HEK293 (cell line): ENCODE results near the gene TNP2.
A peak's percentile ranks its signal among the peaks of the same experiment; 100 is the strongest.

ENCODE experiments used
- CTCF ChIA-PET: fragments of 350-600 bp; formaldehyde crosslinking; extraction: SDS; loops from one replicate; lab custom pipeline; 2021; ENCODE audit warnings: antibody characterized with exemption; lab: Yijun Ruan, JAX
- POLR2A ChIA-PET: fragments of 300-600 bp; formaldehyde crosslinking; extraction: SDS; loops from one replicate; lab custom pipeline; 2020; ENCODE audit warnings: antibody characterized with exemption, inconsistent platforms; lab: Yijun Ruan, JAX
- H3K27ac ChIP-seq: fragments of 200-500 bp; sonication (Bioruptor generic); 2 replicates; pipeline ENCODE4 v1.5.1; 2014; ENCODE audit warnings: low read depth, low read length, control low read depth, inconsistent platforms; ENCODE audit errors: extremely low read depth
- H3K36me3 ChIP-seq, 2 experiments: fragments of 200-500 bp in 1 of 2; sonication (Bioruptor generic) in 1 of 2; 1 replicate in 1 of 2; 2 replicates in 1 of 2; pipeline ENCODE4 v1.5.1; 2014 to 2017; ENCODE audit warnings: inconsistent platforms in 2 of 2, low read length in 2 of 2; ENCODE audit not compliant: control insufficient read depth in 2 of 2, insufficient read depth in 1 of 2
- H3K4me1 ChIP-seq: fragments of 200-500 bp; sonication (Bioruptor generic); 2 replicates; pipeline ENCODE4 v1.5.1; 2014; ENCODE audit warnings: mild to moderate bottlenecking, low read length, inconsistent platforms; ENCODE audit not compliant: control insufficient read depth, insufficient read depth
- H3K4me3 ChIP-seq: 2 replicates; pipeline ENCODE4 v1.5.1; 2011; ENCODE audit warnings: low read depth, mild to moderate bottlenecking, control low read depth, low read length, moderate library complexity
- H3K9me3 ChIP-seq: fragments of 200-500 bp; sonication (Bioruptor generic); 2 replicates; pipeline ENCODE4 v1.5.1; 2014; ENCODE audit warnings: low read depth, low read length, inconsistent platforms; ENCODE audit not compliant: control insufficient read depth, insufficient read depth
- BCL11A ChIP-seq: fragments of 450-650 bp; formaldehyde crosslinking; IDR thresholded peaks from 2 replicates; pipeline ENCODE4 v1.5.1; 2016; ENCODE audit warnings: low read depth, missing biosample characterization, missing genetic modification characterization
- GFI1B ChIP-seq: fragments of 450-650 bp; formaldehyde crosslinking; IDR thresholded peaks from 2 replicates; pipeline ENCODE4 v1.5.1; 2016; ENCODE audit warnings: missing biosample characterization, missing genetic modification characterization
- KLF10 ChIP-seq: fragments of 450-650 bp; IDR thresholded peaks from 2 replicates; pipeline ENCODE4 v1.5.1; 2018; ENCODE audit warnings: missing biosample characterization, mild to moderate bottlenecking, missing genetic modification characterization
- MYNN ChIP-seq: fragments of 450-650 bp; formaldehyde crosslinking; IDR thresholded peaks from 2 replicates; pipeline ENCODE4 v1.5.1; 2016; ENCODE audit warnings: missing biosample characterization, missing genetic modification characterization, borderline replicate concordance
- OSR2 ChIP-seq: fragments of 450-650 bp; formaldehyde crosslinking; IDR thresholded peaks from 2 replicates; pipeline ENCODE4 v1.5.1; 2016; ENCODE audit warnings: missing biosample characterization, missing genetic modification characterization
- PRDM10 ChIP-seq: fragments of 450-650 bp; formaldehyde crosslinking; IDR thresholded peaks from 2 replicates; pipeline ENCODE4 v1.5.1; 2016; ENCODE audit warnings: missing biosample characterization, missing genetic modification characterization
- ZBTB11 ChIP-seq: fragments of 450-650 bp; formaldehyde crosslinking; conservative IDR thresholded peaks from 2 replicates; pipeline ENCODE4 v1.5.1; 2016; ENCODE audit warnings: low read depth, missing biosample characterization, missing genetic modification characterization
- ZFP3 ChIP-seq: fragments of 450-650 bp; formaldehyde crosslinking; IDR thresholded peaks from 2 replicates; pipeline ENCODE4 v1.5.1; 2016; ENCODE audit warnings: low read depth, missing biosample characterization, missing genetic modification characterization
- ZNF133 ChIP-seq: fragments of 450-650 bp; formaldehyde crosslinking; IDR thresholded peaks from 2 replicates; pipeline ENCODE4 v1.5.1; 2016; ENCODE audit warnings: missing biosample characterization, missing genetic modification characterization
- ZNF169 ChIP-seq: fragments of 450-650 bp; formaldehyde crosslinking; IDR thresholded peaks from 2 replicates; pipeline ENCODE4 v1.5.1; 2016; ENCODE audit warnings: missing biosample characterization, missing genetic modification characterization
- ZNF211 ChIP-seq: fragments of 450-650 bp; formaldehyde crosslinking; IDR thresholded peaks from 2 replicates; pipeline ENCODE4 v1.5.1; 2016; ENCODE audit warnings: low read depth, missing biosample characterization, missing genetic modification characterization
- ZNF266 ChIP-seq: fragments of 450-650 bp; formaldehyde crosslinking; IDR thresholded peaks from 2 replicates; pipeline ENCODE4 v1.5.1; 2016; ENCODE audit warnings: missing biosample characterization, missing genetic modification characterization, low read depth
- ZNF37A ChIP-seq: fragments of 450-650 bp; IDR thresholded peaks from 2 replicates; pipeline ENCODE4 v1.5.1; 2018; ENCODE audit warnings: missing biosample characterization, missing genetic modification characterization
- ZNF664 ChIP-seq: fragments of 450-650 bp; formaldehyde crosslinking; IDR thresholded peaks from 2 replicates; pipeline ENCODE4 v1.5.1; 2016; ENCODE audit warnings: missing biosample characterization, missing genetic modification characterization
- ZSCAN23 ChIP-seq: fragments of 450-650 bp; formaldehyde crosslinking; IDR thresholded peaks from 2 replicates; pipeline ENCODE4 v1.5.1; 2016; ENCODE audit warnings: missing biosample characterization, missing genetic modification characterization
- ZXDB ChIP-seq: fragments of 450-650 bp; formaldehyde crosslinking; IDR thresholded peaks from 2 replicates; pipeline ENCODE4 v1.5.1; 2016; ENCODE audit warnings: missing biosample characterization, missing genetic modification characterization
- TF ChIP-seq, protein P1 (sequence below): fragments of 450-650 bp; formaldehyde crosslinking; IDR thresholded peaks from 2 replicates; pipeline ENCODE4; 2016; ENCODE audit warnings: missing biosample characterization, missing genetic modification characterization
- TF ChIP-seq, protein P2 (sequence below): fragments of 450-650 bp; formaldehyde crosslinking; IDR thresholded peaks from 2 replicates; pipeline ENCODE4 v1.5.1; 2016; ENCODE audit warnings: missing biosample characterization, missing genetic modification characterization
- TF ChIP-seq, protein P3 (sequence below): fragments of 450-650 bp; formaldehyde crosslinking; optimal IDR thresholded peaks from 2 replicates; pipeline ENCODE3; 2016; ENCODE audit warnings: missing biosample characterization, mild to moderate bottlenecking, missing genetic modification characterization

TNP2 gene

DNA sequence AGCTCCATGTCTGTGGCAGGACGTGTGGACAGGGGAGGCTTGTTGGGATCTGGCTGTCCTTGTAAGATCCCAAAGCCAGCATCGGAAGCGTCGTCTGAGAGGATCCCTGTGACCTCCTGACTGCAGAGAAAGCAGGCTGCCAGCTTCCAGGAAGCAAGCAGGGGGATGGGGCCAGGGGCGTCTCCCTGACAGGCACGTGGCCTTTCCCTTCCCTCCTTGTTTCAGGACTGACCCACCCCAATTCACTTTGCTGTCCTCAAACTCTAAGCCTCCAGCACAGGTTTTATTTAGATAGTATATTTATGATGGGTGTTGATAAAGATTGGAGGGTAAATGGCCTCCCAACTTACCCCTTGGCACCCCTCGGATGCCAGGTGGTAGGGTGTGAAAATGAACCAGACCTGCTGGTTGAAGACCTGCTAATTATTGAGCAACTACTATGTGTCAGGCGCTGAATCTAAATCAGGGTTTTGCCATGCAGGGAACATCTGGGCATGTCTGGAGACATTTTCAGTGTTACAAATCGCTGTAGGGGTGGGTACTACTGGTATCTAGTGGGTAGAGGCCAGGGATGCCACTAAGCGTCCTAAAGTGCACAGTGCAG lies 37.7 kb downstream of the TNP2 start:
- TF ChIP-seq OSR2 (no peak), ZNF664 (tag by site-specific recombination) (peak; percentile 85)
- Histone ChIP-seq H3K9me3 (no peaks in the 10 kb centered on the region), H3K4me3 (no peak overlapping the region), H3K27ac (no peak overlapping the region), H3K36me3 (no peaks in the 10 kb centered on the region), H3K4me1 (no peaks in the 10 kb centered on the region)
- POLR2A ChIA-PET = no interaction called here
- CTCF ChIA-PET = interaction anchor here (0.7 to 0.9 kb wide), 2 partner anchors 12 to 256 kb away, joined by 3 to 4 read pairs; no protein-coding TSS in a partner anchor

GRCh38 chr16:11229906-11230305 lies 39.2 kb downstream of the TNP2 start:
- H3K36me3 ChIP-seq = no peaks in the 10 kb centered on the region
- POLR2A ChIA-PET = interaction anchor here (1.1 kb wide), 1 partner anchor 26 kb away, joined by 3 read pairs; no protein-coding TSS in a partner anchor
- TF ChIP-seq PRDM10 (tag by site-specific recombination) (no peak), ZNF169 (tag by site-specific recombination) (no peak), ZNF211 (tag by site-specific recombination) (no peak), BCL11A (no peak), ZXDB (no peak), MYNN (no peak), ZNF133 (tag by site-specific recombination) (no peak), GFI1B (tag by site-specific recombination) (no peak), ZSCAN23 (tag by site-specific recombination) (no peak)
- TF ChIP-seq, protein P1, sequence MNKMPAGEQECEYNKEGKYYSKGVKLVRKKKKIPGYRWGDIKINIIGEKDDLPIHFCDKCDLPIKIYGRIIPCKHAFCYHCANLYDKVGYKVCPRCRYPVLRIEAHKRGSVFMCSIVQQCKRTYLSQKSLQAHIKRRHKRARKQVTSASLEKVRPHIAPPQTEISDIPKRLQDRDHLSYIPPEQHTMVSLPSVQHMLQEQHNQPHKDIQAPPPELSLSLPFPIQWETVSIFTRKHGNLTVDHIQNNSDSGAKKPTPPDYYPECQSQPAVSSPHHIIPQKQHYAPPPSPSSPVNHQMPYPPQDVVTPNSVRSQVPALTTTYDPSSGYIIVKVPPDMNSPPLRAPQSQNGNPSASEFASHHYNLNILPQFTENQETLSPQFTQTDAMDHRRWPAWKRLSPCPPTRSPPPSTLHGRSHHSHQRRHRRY (tag by site-specific recombination) = no peak
- TF ChIP-seq, protein P2, sequence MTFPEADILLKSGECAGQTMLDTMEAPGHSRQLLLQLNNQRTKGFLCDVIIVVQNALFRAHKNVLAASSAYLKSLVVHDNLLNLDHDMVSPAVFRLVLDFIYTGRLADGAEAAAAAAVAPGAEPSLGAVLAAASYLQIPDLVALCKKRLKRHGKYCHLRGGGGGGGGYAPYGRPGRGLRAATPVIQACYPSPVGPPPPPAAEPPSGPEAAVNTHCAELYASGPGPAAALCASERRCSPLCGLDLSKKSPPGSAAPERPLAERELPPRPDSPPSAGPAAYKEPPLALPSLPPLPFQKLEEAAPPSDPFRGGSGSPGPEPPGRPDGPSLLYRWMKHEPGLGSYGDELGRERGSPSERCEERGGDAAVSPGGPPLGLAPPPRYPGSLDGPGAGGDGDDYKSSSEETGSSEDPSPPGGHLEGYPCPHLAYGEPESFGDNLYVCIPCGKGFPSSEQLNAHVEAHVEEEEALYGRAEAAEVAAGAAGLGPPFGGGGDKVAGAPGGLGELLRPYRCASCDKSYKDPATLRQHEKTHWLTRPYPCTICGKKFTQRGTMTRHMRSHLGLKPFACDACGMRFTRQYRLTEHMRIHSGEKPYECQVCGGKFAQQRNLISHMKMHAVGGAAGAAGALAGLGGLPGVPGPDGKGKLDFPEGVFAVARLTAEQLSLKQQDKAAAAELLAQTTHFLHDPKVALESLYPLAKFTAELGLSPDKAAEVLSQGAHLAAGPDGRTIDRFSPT (tag by site-specific recombination) = no peak
- no peak overlapping the region for H3K27ac ChIP-seq
- no peaks in the 10 kb centered on the region for H3K9me3 ChIP-seq
- CTCF ChIA-PET = interaction anchor here (0.6 kb wide), 1 partner anchor 52 kb away, joined by 3 read pairs; no protein-coding TSS in a partner anchor
- no peak overlapping the region for H3K4me3 ChIP-seq
- H3K4me1 ChIP-seq = no peaks in the 10 kb centered on the region

DNA sequence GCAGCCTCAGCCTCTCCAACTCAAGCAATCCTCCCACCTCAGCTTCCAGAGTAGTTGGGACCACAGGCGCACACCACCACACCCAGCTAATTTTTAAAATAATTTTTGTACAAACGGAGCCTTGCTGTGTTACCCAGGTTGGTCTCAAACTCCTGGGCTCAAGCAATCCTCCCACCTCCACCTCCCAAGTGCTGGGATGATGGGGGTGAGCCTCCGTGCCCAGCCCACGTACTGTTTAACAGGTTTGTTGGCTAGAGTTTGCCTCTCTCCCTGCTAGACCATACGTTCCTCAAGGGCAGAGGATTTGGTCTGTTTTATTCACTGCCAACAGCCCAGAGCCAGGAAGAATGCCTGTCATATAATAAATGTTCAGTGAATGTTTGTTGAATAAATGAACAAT lies 39.7 kb downstream of the TNP2 start:
- POLR2A ChIA-PET = interaction anchor here (1.1 kb wide), 1 partner anchor 26 kb away, joined by 3 read pairs; no protein-coding TSS in a partner anchor
- H3K27ac ChIP-seq = no peak overlapping the region
- H3K36me3 ChIP-seq = no peaks in the 10 kb centered on the region
- no peaks in the 10 kb centered on the region for H3K9me3 ChIP-seq
- H3K4me1 ChIP-seq = no peaks in the 10 kb centered on the region
- CTCF ChIA-PET = interaction anchor here (0.6 kb wide), 1 partner anchor 52 kb away, joined by 3 read pairs; no protein-coding TSS in a partner anchor
- H3K4me3 ChIP-seq = no peak overlapping the region
- TF ChIP-seq ZNF37A (no peak), KLF10 (no peak), ZFP3 (tag by site-specific recombination) (no peak), ZNF266 (tag by site-specific recombination) (no peak), ZBTB11 (no peak), ZNF211 (tag by site-specific recombination) (no peak)
- TF ChIP-seq, protein P3, sequence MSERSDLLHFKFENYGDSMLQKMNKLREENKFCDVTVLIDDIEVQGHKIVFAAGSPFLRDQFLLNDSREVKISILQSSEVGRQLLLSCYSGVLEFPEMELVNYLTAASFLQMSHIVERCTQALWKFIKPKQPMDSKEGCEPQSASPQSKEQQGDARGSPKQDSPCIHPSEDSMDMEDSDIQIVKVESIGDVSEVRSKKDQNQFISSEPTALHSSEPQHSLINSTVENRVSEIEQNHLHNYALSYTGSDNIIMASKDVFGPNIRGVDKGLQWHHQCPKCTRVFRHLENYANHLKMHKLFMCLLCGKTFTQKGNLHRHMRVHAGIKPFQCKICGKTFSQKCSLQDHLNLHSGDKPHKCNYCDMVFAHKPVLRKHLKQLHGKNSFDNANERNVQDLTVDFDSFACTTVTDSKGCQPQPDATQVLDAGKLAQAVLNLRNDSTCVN (tag by site-specific recombination) = no peak
